ENCODE results near the gene GALNT17.

GALNT17 gene

GRCh38 chr7:71613313-71613712, 481.4 kb downstream of the GALNT17 start:
- Histone ChIP-seq H3K27me3 (ENCODE audit: low read depth, low read length) (no peaks in the 10 kb centered on the region), H3K4me1 (ENCODE audit: low read length) (no peaks in the 10 kb centered on the region), H3K4me3 (ENCODE audit: low read length) (no peak overlapping the region), H2AFZ (ENCODE audit: low read depth, low read length) (no peak overlapping the region), H3K79me2 (ENCODE audit: low read length) (no peaks in the 10 kb centered on the region), H3K4me2 (ENCODE audit: low read length) (no peak overlapping the region), H3K36me3 (replicated peaks; ENCODE audit: low read depth, low read length) (no peaks in the 10 kb centered on the region), H3K9ac (ENCODE audit: low read length) (no peak overlapping the region), H4K20me1 (ENCODE audit: insufficient read depth, low read length) (no peaks in the 10 kb centered on the region), H3K27ac (ENCODE audit: low read length) (no peak overlapping the region), H3K9me3 (ENCODE audit: insufficient read depth, low read length) (no peaks in the 10 kb centered on the region)
- TF ChIP-seq CTCF (IDR thresholded peaks at IDR 0.05; ENCODE audit: low read depth, low read length) (no peak), EZH2phosphoT487 (IDR thresholded peaks at IDR 0.05; ENCODE audit: low read depth) (no peak)

- Histone ChIP-seq H3K27me3 (ENCODE audit: low read depth, low read length) (no peaks in the 10 kb centered on the region), H3K9me3 (ENCODE audit: insufficient read depth, low read length) (no peaks in the 10 kb centered on the region), H2AFZ (ENCODE audit: low read depth, low read length) (no peak overlapping the region), H3K4me2 (ENCODE audit: low read length) (no peak overlapping the region), H3K27ac (ENCODE audit: low read length) (no peak overlapping the region), H3K9ac (ENCODE audit: low read length) (no peak overlapping the region), H3K79me2 (ENCODE audit: low read length) (no peaks in the 10 kb centered on the region), H4K20me1 (ENCODE audit: insufficient read depth, low read length) (no peaks in the 10 kb centered on the region), H3K4me3 (ENCODE audit: low read length) (no peak overlapping the region), H3K4me1 (ENCODE audit: low read length) (no peaks in the 10 kb centered on the region), H3K36me3 (replicated peaks; ENCODE audit: low read depth, low read length) (no peaks in the 10 kb centered on the region)
- TF ChIP-seq CTCF (IDR thresholded peaks at IDR 0.05; ENCODE audit: low read depth, low read length), result no peak
- TF ChIP-seq EZH2phosphoT487 (IDR thresholded peaks at IDR 0.05; ENCODE audit: low read depth), result no peak
These were observed 483.1 kb downstream of the GALNT17 start for GRCh38 chr7:71615017-71615416.

GRCh38 chr7:71616217-71616616, 484.3 kb downstream of the GALNT17 start:
- Histone ChIP-seq H3K4me3 (ENCODE audit: low read length) (no peak overlapping the region), H3K27me3 (ENCODE audit: low read depth, low read length) (no peaks in the 10 kb centered on the region), H3K4me1 (ENCODE audit: low read length) (no peaks in the 10 kb centered on the region), H3K36me3 (replicated peaks; ENCODE audit: low read depth, low read length) (no peaks in the 10 kb centered on the region), H4K20me1 (ENCODE audit: insufficient read depth, low read length) (no peaks in the 10 kb centered on the region), H3K27ac (ENCODE audit: low read length) (no peak overlapping the region), H2AFZ (ENCODE audit: low read depth, low read length) (no peak overlapping the region), H3K9ac (ENCODE audit: low read length) (no peak overlapping the region), H3K9me3 (ENCODE audit: insufficient read depth, low read length) (no peaks in the 10 kb centered on the region), H3K4me2 (ENCODE audit: low read length) (no peak overlapping the region), H3K79me2 (ENCODE audit: low read length) (no peaks in the 10 kb centered on the region)
- TF ChIP-seq CTCF (IDR thresholded peaks at IDR 0.05; ENCODE audit: low read depth, low read length), result no peak
- no peak for TF ChIP-seq EZH2phosphoT487 (IDR thresholded peaks at IDR 0.05; ENCODE audit: low read depth)

GRCh38 chr7:71618278-71618677, 486.3 kb downstream of the GALNT17 start:
- Histone ChIP-seq H3K9me3 (ENCODE audit: insufficient read depth, low read length) (no peaks in the 10 kb centered on the region), H2AFZ (ENCODE audit: low read depth, low read length) (no peak overlapping the region), H4K20me1 (ENCODE audit: insufficient read depth, low read length) (no peaks in the 10 kb centered on the region), H3K27me3 (ENCODE audit: low read depth, low read length) (no peaks in the 10 kb centered on the region), H3K27ac (ENCODE audit: low read length) (no peak overlapping the region), H3K79me2 (ENCODE audit: low read length) (no peaks in the 10 kb centered on the region), H3K4me1 (ENCODE audit: low read length) (no peaks in the 10 kb centered on the region), H3K9ac (ENCODE audit: low read length) (no peak overlapping the region), H3K4me2 (ENCODE audit: low read length) (no peak overlapping the region), H3K36me3 (replicated peaks; ENCODE audit: low read depth, low read length) (no peaks in the 10 kb centered on the region), H3K4me3 (ENCODE audit: low read length) (no peak overlapping the region)
- no peak for TF ChIP-seq EZH2phosphoT487 (IDR thresholded peaks at IDR 0.05; ENCODE audit: low read depth)
- TF ChIP-seq CTCF (IDR thresholded peaks at IDR 0.05; ENCODE audit: low read depth, low read length), result no peak
